Measurements from ENCODE around the gene HIF1A. TPM values are rescaled to one million over a fixed set of nuclear protein-coding genes. Genes with fewer than 3 reads are reported as not detected.

HIF1A gene
- total and polyA plus RNA-seq, 4 donors: 15.4 to 79.2 (median 34.8) TPM

- Histone ChIP-seq H3K9me3 (ENCODE audit: control insufficient read depth in 4 of 4, low read length in 3 of 4) (no peaks in the 10 kb centered on the region), H3K4me1 (ENCODE audit: control insufficient read depth in 4 of 4, insufficient read depth in 4 of 4, low read length in 3 of 4) (peaks cover 0 to 2% (median 0%) of the 10 kb centered on the region in 4 donors), H3K27ac (ENCODE audit: low read depth in 1 of 2, low read length in 2 of 2) (peak overlapping the region in 1 of 2 donors; percentile 66), H3K9ac (ENCODE audit: low read depth in 1 of 2, low read length in 2 of 2) (no peak overlapping the region), H3K27me3 (ENCODE audit: control insufficient read depth in 4 of 4, insufficient read depth in 4 of 4, low read length in 3 of 4) (no peaks in the 10 kb centered on the region), H3K4me3 (ENCODE audit: low read depth in 1 of 3, low read length in 3 of 3) (peak overlapping the region in 1 of 3 donors; percentile 45), H3K36me3 (ENCODE audit: control insufficient read depth in 4 of 4, insufficient read depth in 3 of 4, low read depth in 1 of 4, low read length in 3 of 4) (peaks cover 2 to 15% (median 8%) of the 10 kb centered on the region in 4 donors)
- 73% methylated on average over 8 of the region's 8 CpGs for WGBS
- no peak for DNase-seq (ENCODE audit: low spot score)
- no peak for TF ChIP-seq FOXA2 (IDR thresholded peaks at IDR 0.05)
Measured at GRCh38 chr14:61751475-61751989, 56.2 kb downstream of the HIF1A start.

- Histone ChIP-seq H3K36me3 (ENCODE audit: control insufficient read depth in 4 of 4, insufficient read depth in 3 of 4, low read depth in 1 of 4, low read length in 3 of 4) (peaks cover 0 to 4% (median 2%) of the 10 kb centered on the region in 4 donors), H3K27me3 (ENCODE audit: control insufficient read depth in 4 of 4, insufficient read depth in 4 of 4, low read length in 3 of 4) (no peaks in the 10 kb centered on the region), H3K27ac (ENCODE audit: low read depth in 1 of 2, low read length in 2 of 2) (no peak overlapping the region), H3K4me1 (ENCODE audit: control insufficient read depth in 4 of 4, insufficient read depth in 4 of 4, low read length in 3 of 4) (peaks cover 0 to 2% (median 0%) of the 10 kb centered on the region in 4 donors), H3K9ac (ENCODE audit: low read depth in 1 of 2, low read length in 2 of 2) (no peak overlapping the region), H3K9me3 (ENCODE audit: control insufficient read depth in 4 of 4, low read length in 3 of 4) (no peaks in the 10 kb centered on the region), H3K4me3 (ENCODE audit: low read depth in 1 of 3, low read length in 3 of 3) (no peak overlapping the region)
- WGBS: 77% methylated on average over 4 of the region's 4 CpGs
- TF ChIP-seq MAX (IDR thresholded peaks at IDR 0.05) (no peak), HNF4A (conservative IDR thresholded peaks at IDR 0.05) (no peak), HNF4G (IDR thresholded peaks at IDR 0.05) (no peak), ZBTB33 (IDR thresholded peaks at IDR 0.05) (no peak), FOXA2 (IDR thresholded peaks at IDR 0.05) (no peak), REST (IDR thresholded peaks at IDR 0.05) (no peak), GABPA (IDR thresholded peaks at IDR 0.05 in 1 of 2, conservative IDR thresholded peaks at IDR 0.05 in 1 of 2) (no peak), CTCF (IDR thresholded peaks at IDR 0.05; ENCODE audit: low read depth, low read length, missing input control) (no peak), JUND (IDR thresholded peaks at IDR 0.05) (no peak), SP1 (IDR thresholded peaks at IDR 0.05) (no peak), NR2F2 (IDR thresholded peaks at IDR 0.05) (no peak), FOXA1 (IDR thresholded peaks at IDR 0.05) (no peak)
- no peak for DNase-seq (ENCODE audit: low spot score)
Measured at GRCh38 chr14:61752626-61753025, 57.3 kb downstream of the HIF1A start.

Measured in liver (tissue), 9 donors.